ENCODE results near the gene LGALS16.

DNA sequence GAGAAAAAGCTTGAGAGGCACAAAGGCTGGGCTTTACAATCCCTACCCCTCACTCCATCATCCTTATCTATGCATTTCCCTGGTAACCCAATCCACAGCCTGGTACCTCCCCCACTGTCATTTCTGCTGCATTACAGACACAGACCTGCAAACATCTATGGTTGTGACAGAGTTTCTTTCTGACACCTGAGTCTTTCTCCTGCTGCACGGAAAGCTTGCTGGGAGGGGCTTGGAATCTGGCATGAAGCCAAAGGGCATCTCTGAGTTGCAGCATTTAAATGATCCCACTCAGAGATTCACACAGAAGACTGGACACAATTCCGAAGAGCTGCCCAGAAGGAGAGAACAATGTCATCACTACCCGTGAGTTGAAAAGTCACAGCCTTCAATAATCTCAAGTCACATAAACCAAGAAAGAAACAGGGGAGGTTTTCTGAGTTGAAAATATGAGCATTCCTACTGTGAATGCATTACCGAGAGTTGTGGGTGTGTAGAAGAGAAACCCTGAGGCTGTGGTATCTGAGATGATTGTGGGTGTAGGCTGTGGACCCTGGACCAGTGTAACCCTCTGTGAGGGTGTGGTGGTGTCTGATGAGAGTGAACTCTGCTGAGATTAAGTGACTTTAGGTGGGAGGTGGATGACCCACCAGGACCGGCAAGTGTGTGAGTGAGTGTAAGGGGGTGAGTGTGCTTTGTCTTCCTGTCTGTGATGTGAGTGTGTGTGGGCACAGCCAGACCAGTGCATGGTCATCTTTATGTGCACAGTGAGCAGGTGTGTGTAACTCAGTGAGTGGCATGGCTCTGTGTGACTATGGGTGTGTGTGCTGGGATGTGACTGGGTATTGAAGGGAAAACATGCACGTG, 48.7 kb downstream of the LGALS16 start, which contains the start of gene LGALS14:
- TF ChIP-seq POLR2A (IDR thresholded peaks at IDR 0.05; ENCODE audit: extremely low read depth, insufficient read length) = no peak
- TF ChIP-seq, protein P1, sequence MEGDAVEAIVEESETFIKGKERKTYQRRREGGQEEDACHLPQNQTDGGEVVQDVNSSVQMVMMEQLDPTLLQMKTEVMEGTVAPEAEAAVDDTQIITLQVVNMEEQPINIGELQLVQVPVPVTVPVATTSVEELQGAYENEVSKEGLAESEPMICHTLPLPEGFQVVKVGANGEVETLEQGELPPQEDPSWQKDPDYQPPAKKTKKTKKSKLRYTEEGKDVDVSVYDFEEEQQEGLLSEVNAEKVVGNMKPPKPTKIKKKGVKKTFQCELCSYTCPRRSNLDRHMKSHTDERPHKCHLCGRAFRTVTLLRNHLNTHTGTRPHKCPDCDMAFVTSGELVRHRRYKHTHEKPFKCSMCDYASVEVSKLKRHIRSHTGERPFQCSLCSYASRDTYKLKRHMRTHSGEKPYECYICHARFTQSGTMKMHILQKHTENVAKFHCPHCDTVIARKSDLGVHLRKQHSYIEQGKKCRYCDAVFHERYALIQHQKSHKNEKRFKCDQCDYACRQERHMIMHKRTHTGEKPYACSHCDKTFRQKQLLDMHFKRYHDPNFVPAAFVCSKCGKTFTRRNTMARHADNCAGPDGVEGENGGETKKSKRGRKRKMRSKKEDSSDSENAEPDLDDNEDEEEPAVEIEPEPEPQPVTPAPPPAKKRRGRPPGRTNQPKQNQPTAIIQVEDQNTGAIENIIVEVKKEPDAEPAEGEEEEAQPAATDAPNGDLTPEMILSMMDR (IDR thresholded peaks at IDR 0.05; ENCODE audit: low read depth, low read length) = no peak
- TF ChIP-seq, protein P2, sequence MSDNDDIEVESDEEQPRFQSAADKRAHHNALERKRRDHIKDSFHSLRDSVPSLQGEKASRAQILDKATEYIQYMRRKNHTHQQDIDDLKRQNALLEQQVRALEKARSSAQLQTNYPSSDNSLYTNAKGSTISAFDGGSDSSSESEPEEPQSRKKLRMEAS (IDR thresholded peaks at IDR 0.05; ENCODE audit: low read depth, low read length) = no peak
